ENCODE results near the gene CSTPP1. TPM values are rescaled to one million over a fixed set of nuclear protein-coding genes. Genes with fewer than 3 reads are reported as not detected.

CSTPP1 gene
- total RNA-seq, 4 donors from 2014 or later, result 5.3 to 14.8 (median 13.4) TPM

GRCh38 chr11:47185305-47186075 is 248.9 kb downstream of the CSTPP1 start:
- TF ChIP-seq CTCF (IDR thresholded peaks at IDR 0.05; ENCODE audit: low read depth), result no peak

GRCh38 chr11:47186076-47186699 is 249.6 kb downstream of the CSTPP1 start, which contains the start of gene PACSIN3:
PACSIN3 (minus strand) TSS chr11:47186434; CDS start chr11:47182727, 3,707 bp downstream.
- TF ChIP-seq CTCF (IDR thresholded peaks at IDR 0.05; ENCODE audit: low read depth), result no peak

GRCh38 chr11:47186700-47187695 is 250.4 kb downstream of the CSTPP1 start:
- no peak for TF ChIP-seq CTCF (IDR thresholded peaks at IDR 0.05; ENCODE audit: low read depth)

GRCh38 chr11:47187723-47188122 is 251.2 kb downstream of the CSTPP1 start:
- TF ChIP-seq CTCF (IDR thresholded peaks at IDR 0.05; ENCODE audit: low read depth), result no peak

- TF ChIP-seq CTCF (IDR thresholded peaks at IDR 0.05; ENCODE audit: low read depth), result no peak
Observed at GRCh38 chr11:47188259-47188658, 251.7 kb downstream of the CSTPP1 start.

GRCh38 chr11:47189100-47189834 is 252.7 kb downstream of the CSTPP1 start:
- TF ChIP-seq CTCF (IDR thresholded peaks at IDR 0.05; ENCODE audit: low read depth), result no peak
